MM.1S (cell line): ENCODE results near the gene AANAT.

ENCODE experiments used
- DNase-seq: peaks from one replicate; pipeline ENCODE4 v3.0.0-alpha.2; 2015
- H2AFZ ChIP-seq: fragments of 300-600 bp; sonication (generic); 2 replicates; pipeline ENCODE4 v1.6.0; 2016; ENCODE audit warnings: antibody characterized with exemption, low read length
- H3F3A ChIP-seq: fragments of 300-600 bp; sonication (generic); 2 replicates; pipeline ENCODE4 v1.6.1; 2016; ENCODE audit warnings: mild to moderate bottlenecking, antibody characterized with exemption, low read length, moderate library complexity, mixed read lengths; ENCODE audit not compliant: insufficient read depth
- H3K27ac ChIP-seq: fragments of 300-600 bp; sonication (generic); 2 replicates; pipeline ENCODE4 v1.5.1; 2016; ENCODE audit warnings: mild to moderate bottlenecking, low read length
- H3K27me3 ChIP-seq: fragments of 300-600 bp; sonication (generic); replicated peaks from 2 replicates; pipeline ENCODE4 v1.6.0; 2016; ENCODE audit warnings: low read length; ENCODE audit not compliant: insufficient read depth
- H3K36me3 ChIP-seq: fragments of 300-600 bp; sonication (generic); replicated peaks from 2 replicates; pipeline ENCODE4 v1.6.1; 2016; ENCODE audit warnings: mild to moderate bottlenecking, low read length, mixed read lengths; ENCODE audit not compliant: insufficient read depth
- H3K4me1 ChIP-seq: fragments of 300-600 bp; sonication (generic); 2 replicates; pipeline ENCODE4 v1.6.1; 2016; ENCODE audit warnings: low read length, mixed read lengths
- H3K4me2 ChIP-seq: fragments of 300-600 bp; sonication (generic); 2 replicates; pipeline ENCODE4 v1.6.0; 2016; ENCODE audit warnings: low read depth, low read length
- H3K4me3 ChIP-seq: fragments of 300-600 bp; sonication (generic); 2 replicates; pipeline ENCODE4 v1.5.1; 2016; ENCODE audit warnings: low read length, mixed read lengths
- H3K79me2 ChIP-seq: fragments of 300-600 bp; sonication (generic); 2 replicates; pipeline ENCODE4 v1.6.1; 2016; ENCODE audit warnings: mixed run types, low read length, mixed read lengths
- H3K9ac ChIP-seq: fragments of 300-600 bp; sonication (generic); 2 replicates; pipeline ENCODE4 v1.6.1; 2016; ENCODE audit warnings: low read length, mixed read lengths
- H3K9me2 ChIP-seq: fragments of 300-600 bp; sonication (generic); replicated peaks from 2 replicates; pipeline ENCODE4 v1.6.1; 2016; ENCODE audit warnings: mild to moderate bottlenecking, low read length, mixed read lengths; ENCODE audit not compliant: insufficient read depth
- H3K9me3 ChIP-seq: fragments of 300-600 bp; sonication (generic); replicated peaks from 2 replicates; pipeline ENCODE4 v1.6.1; 2016; ENCODE audit warnings: mild to moderate bottlenecking, low read length, mixed read lengths; ENCODE audit not compliant: insufficient read depth
- H4K20me1 ChIP-seq: fragments of 300-600 bp; sonication (generic); 2 replicates; pipeline ENCODE4 v1.6.1; 2016; ENCODE audit warnings: mild to moderate bottlenecking, low read length, moderate library complexity, mixed read lengths; ENCODE audit not compliant: insufficient read depth
- CTCF ChIP-seq: fragments of 300-600 bp; sonication (generic); IDR thresholded peaks from 2 replicates; pipeline ENCODE4 v1.5.1; 2016; ENCODE audit warnings: antibody characterized with exemption, low read length, mixed read lengths
- EZH2 ChIP-seq: fragments of 300-600 bp; sonication (generic); optimal IDR thresholded peaks from 2 replicates; pipeline ENCODE3; 2017; ENCODE audit warnings: low read depth, mild to moderate bottlenecking, antibody characterized with exemption, low read length, mixed read lengths
- EZH2phosphoT487 ChIP-seq: fragments of 300-600 bp; sonication (generic); IDR thresholded peaks from 2 replicates; pipeline ENCODE4 v1.6.1; 2018; ENCODE audit warnings: antibody characterized with exemption, low read length

The AANAT gene

GRCh38 chr17:76438906-76439305, 28.5 kb upstream of the AANAT start:
- Histone ChIP-seq H3K79me2 (peaks cover 95% of the 10 kb centered on the region), H3K36me3 (no peaks in the 10 kb centered on the region), H3K27ac (no peak overlapping the region), H3F3A (no peaks in the 10 kb centered on the region), H3K4me2 (no peak overlapping the region), H4K20me1 (peaks cover 11% of the 10 kb centered on the region), H2AFZ (no peak overlapping the region), H3K27me3 (no peaks in the 10 kb centered on the region), H3K4me3 (no peak overlapping the region), H3K4me1 (no peaks in the 10 kb centered on the region; the same call in 1 of the 2 replicates), H3K9ac (no peak overlapping the region), H3K9me3 (no peaks in the 10 kb centered on the region), H3K9me2 (no peaks in the 10 kb centered on the region)
- no peak for DNase-seq
- no peak for TF ChIP-seq CTCF

GRCh38 chr17:76439314-76439928, 28.0 kb upstream of the AANAT start:
- Histone ChIP-seq H3K79me2 (peaks cover 95% of the 10 kb centered on the region), H2AFZ (no peak overlapping the region)

GRCh38 chr17:76440751-76441362, 26.5 kb upstream of the AANAT start:
- no peak for DNase-seq
- Histone ChIP-seq H3K27me3 (no peaks in the 10 kb centered on the region), H3K27ac (no peak overlapping the region), H3K36me3 (no peaks in the 10 kb centered on the region), H3F3A (no peaks in the 10 kb centered on the region), H3K9me3 (no peaks in the 10 kb centered on the region), H3K4me2 (no peak overlapping the region), H3K79me2 (peaks cover 95% of the 10 kb centered on the region), H2AFZ (no peak overlapping the region), H3K9me2 (no peaks in the 10 kb centered on the region), H4K20me1 (peaks cover 18% of the 10 kb centered on the region), H3K9ac (no peak overlapping the region), H3K4me1 (no peaks in the 10 kb centered on the region; the same call in 1 of the 2 replicates), H3K4me3 (no peak overlapping the region)
- no peak for TF ChIP-seq CTCF
- no peak for TF ChIP-seq EZH2phosphoT487
- TF ChIP-seq EZH2 = no peak

More at GRCh38 chr17:76439314-76439928, 28.0 kb upstream of the AANAT start:
- Histone ChIP-seq H3K4me1 (no peaks in the 10 kb centered on the region; the same call in 1 of the 2 replicates), H4K20me1 (peaks cover 11% of the 10 kb centered on the region), H3K27me3 (no peaks in the 10 kb centered on the region), H3K9ac (no peak overlapping the region), H3K36me3 (no peaks in the 10 kb centered on the region), H3K4me3 (no peak overlapping the region), H3K9me2 (no peaks in the 10 kb centered on the region), H3K4me2 (no peak overlapping the region), H3F3A (no peaks in the 10 kb centered on the region), H3K27ac (no peak overlapping the region), H3K9me3 (no peaks in the 10 kb centered on the region)
- DNase-seq = no peak
- TF ChIP-seq EZH2 (no peak), EZH2phosphoT487 (no peak), CTCF (no peak)
